Calu3 (cell line): ENCODE measurements around the gene CES2. TPM values are rescaled to one million over a fixed set of nuclear protein-coding genes. Genes with fewer than 3 reads are reported as not detected.
"Not testable (repeated sequence)": the region's sequence is repeated elsewhere in the genome, so short reads cannot be mapped to it uniquely, and the experiment has no call there.

Experiments
- BruUV-seq: library from RNA; stranded (reverse); fragments of 400-500 nt; replicated peaks from 2 replicates; lab custom pipeline; 2021; lab: Mats Ljungman, UMichigan
- CTCF ChIA-PET: fragments of 300-600 bp; sonication (Branson Sonifier 250); formaldehyde crosslinking; loops from one replicate; lab custom pipeline; 2022; ENCODE audit warnings: antibody characterized with exemption; lab: Charles Lee
- DNase-seq: peaks from one replicate; pipeline ENCODE4 v3.0.0; 2022
- H3K27ac Mint-ChIP-seq: one replicate; pipeline ENCODE4 v1.8.0; 2022; ENCODE audit warnings: mixed read lengths; ENCODE audit not compliant: unreplicated experiment
- H3K27me3 Mint-ChIP-seq: one replicate; pipeline ENCODE4 v1.8.0; 2022; ENCODE audit warnings: mixed read lengths; ENCODE audit not compliant: unreplicated experiment
- H3K36me3 Mint-ChIP-seq: one replicate; pipeline ENCODE4 v1.8.0; 2022; ENCODE audit warnings: mild to moderate bottlenecking, moderate library complexity, mixed read lengths; ENCODE audit not compliant: insufficient read depth, unreplicated experiment
- H3K4me1 Mint-ChIP-seq: one replicate; pipeline ENCODE4 v1.8.0; 2022; ENCODE audit warnings: mild to moderate bottlenecking, low read depth, mixed read lengths; ENCODE audit not compliant: unreplicated experiment
- H3K4me3 Mint-ChIP-seq: one replicate; pipeline ENCODE4 v1.8.0; 2022; ENCODE audit warnings: mild to moderate bottlenecking, low read depth, moderate library complexity, mixed read lengths; ENCODE audit not compliant: unreplicated experiment
- H3K9me3 Mint-ChIP-seq: one replicate; pipeline ENCODE4 v1.8.0; 2022; ENCODE audit warnings: low read depth, mixed read lengths; ENCODE audit not compliant: unreplicated experiment
- intact Hi-C: fragments of 100-400 bp; cut with micrococcal nuclease; formaldehyde crosslinking; loops from one replicate; pipeline ENCODE4 v1.10.0; 2022; ENCODE audit not compliant: unreplicated experiment
- total RNA-seq: library from RNA; stranded (reverse); gene quantifications from 2 replicates; pipeline ENCODE4 v1.2.3, GENCODE V29; 2022
- TF ChIP-seq, protein P1 (sequence below): fragments of 200-600 bp; IDR thresholded peaks from one replicate; pipeline ENCODE4 v1.8.0; 2022; ENCODE audit warnings: antibody characterized with exemption; ENCODE audit not compliant: unreplicated experiment

Gene CES2
- total RNA-seq, 1 experiment from 2014 or later, result 61.1 TPM

DNA sequence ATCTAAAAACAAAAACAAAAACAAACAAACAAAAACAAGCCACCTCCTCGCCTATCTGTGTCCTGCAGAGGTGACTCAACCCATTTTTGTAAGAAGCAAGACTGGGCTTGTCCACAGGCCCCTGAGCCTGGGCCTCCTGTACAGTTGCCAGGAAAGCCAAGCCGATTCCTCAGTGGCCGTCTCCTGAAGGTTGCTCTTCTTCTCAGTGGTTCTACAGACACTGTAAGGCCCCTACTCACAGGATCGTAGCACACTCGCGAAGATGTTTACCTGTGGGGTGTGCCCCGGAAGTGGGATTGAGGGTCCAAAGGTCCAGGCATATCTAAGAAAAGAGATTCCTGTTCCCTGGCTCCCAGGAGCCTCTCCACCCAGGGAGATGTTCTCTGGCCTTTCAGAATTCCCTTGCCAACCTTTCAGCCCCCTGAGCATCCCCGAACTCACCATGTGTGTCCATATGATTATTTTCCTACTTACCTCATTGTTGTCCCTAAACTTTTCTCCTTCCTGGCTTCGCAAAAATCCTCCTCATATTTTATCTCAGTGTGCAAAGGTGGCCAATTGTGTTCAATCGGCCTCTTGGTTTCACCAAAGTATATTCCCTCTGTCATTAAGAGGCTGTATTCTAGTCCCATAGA lies 18.3 kb downstream of the CES2 start:
- Mint-ChIP-seq H3K27ac (peak overlapping the region; percentile 42), H3K36me3 (peaks cover 4% of the 10 kb centered on the region), H3K27me3 (peaks cover 27% of the 10 kb centered on the region), H3K4me3 (peak overlapping the region; percentile 38), H3K4me1 (peaks cover 11% of the 10 kb centered on the region), H3K9me3 (no peaks in the 10 kb centered on the region)
- TF ChIP-seq, protein P1, sequence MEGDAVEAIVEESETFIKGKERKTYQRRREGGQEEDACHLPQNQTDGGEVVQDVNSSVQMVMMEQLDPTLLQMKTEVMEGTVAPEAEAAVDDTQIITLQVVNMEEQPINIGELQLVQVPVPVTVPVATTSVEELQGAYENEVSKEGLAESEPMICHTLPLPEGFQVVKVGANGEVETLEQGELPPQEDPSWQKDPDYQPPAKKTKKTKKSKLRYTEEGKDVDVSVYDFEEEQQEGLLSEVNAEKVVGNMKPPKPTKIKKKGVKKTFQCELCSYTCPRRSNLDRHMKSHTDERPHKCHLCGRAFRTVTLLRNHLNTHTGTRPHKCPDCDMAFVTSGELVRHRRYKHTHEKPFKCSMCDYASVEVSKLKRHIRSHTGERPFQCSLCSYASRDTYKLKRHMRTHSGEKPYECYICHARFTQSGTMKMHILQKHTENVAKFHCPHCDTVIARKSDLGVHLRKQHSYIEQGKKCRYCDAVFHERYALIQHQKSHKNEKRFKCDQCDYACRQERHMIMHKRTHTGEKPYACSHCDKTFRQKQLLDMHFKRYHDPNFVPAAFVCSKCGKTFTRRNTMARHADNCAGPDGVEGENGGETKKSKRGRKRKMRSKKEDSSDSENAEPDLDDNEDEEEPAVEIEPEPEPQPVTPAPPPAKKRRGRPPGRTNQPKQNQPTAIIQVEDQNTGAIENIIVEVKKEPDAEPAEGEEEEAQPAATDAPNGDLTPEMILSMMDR, result no peak
- no peak for DNase-seq
- BruUV-seq, result no TSS peak
- CTCF ChIA-PET, result interaction anchor here (0.6 to 1.6 kb wide), 15 partner anchors 10 to 1690 kb away, joined by 3 to 9 read pairs (median 4); partner anchors contain the start of genes ELMO3, FBXL8, NOL3 and PLEKHG4
- intact Hi-C loops, result loop anchor here (2.0 kb wide), 1 partner anchor 561 kb away; no protein-coding TSS in a partner anchor

- H3K4me1 Mint-ChIP-seq, result peaks cover 9% of the 10 kb centered on the region
- CTCF ChIA-PET, result interaction anchor here (0.6 to 1.6 kb wide), 16 partner anchors 10 to 1690 kb away, joined by 3 to 9 read pairs (median 4); partner anchors contain the start of genes ELMO3, FBXL8, NOL3 and PLEKHG4
- DNase-seq, result peak; percentile 88
- intact Hi-C loops, result loop anchor here (2.0 kb wide), 1 partner anchor 561 kb away; no protein-coding TSS in a partner anchor
- H3K27me3 Mint-ChIP-seq, result peaks cover 27% of the 10 kb centered on the region
- H3K9me3 Mint-ChIP-seq, result no peaks in the 10 kb centered on the region
- H3K27ac Mint-ChIP-seq, result peak overlapping the region; percentile 42
- H3K36me3 Mint-ChIP-seq, result no peaks in the 10 kb centered on the region
- BruUV-seq, result no TSS peak
- H3K4me3 Mint-ChIP-seq, result peak overlapping the region; percentile 38
- TF ChIP-seq, protein P1, result peak; percentile 74
These were observed 18.9 kb downstream of the CES2 start for GRCh38 chr16:66954097-66954659.

DNA sequence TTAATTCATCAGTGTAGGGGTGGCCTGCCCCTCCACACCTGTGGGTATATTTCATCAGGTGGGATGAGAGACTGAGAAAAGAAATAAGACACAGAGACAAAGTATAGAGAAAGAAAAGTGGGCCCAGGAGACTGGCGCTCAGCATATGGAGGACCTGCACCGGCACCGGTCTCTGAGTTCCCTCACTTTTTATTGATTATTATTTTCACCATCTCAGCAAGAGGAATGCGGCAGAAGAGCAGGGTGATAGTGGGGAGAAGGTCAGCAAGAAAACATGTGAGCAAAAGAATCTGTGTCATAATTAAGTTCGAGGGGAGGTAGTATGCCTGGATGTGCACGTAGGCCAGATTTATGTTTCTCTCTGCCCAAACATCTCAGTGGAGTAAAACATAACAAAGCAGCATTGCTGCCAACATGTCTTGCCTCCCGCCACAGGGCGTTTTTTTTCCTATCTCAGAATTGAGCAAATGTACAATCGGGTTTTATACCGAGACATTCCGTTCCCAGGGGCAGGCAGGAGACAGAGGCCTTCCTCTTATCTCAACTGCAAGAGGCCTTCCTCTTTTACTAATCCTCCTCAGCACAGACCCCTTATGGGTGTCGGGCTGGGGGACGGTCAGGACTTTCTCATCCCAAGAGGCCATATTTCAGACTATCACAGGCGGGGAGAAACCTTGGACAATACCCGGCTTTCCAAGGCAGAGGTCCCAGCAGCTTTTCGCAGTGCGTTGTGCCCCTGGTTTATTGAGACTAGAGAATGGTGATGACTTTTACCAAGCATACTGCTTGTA lies 20.2 kb downstream of the CES2 start:
- H3K9me3 Mint-ChIP-seq, H3K27ac Mint-ChIP-seq, CTCF ChIA-PET, H3K4me1 Mint-ChIP-seq, BruUV-seq, H3K36me3 Mint-ChIP-seq, DNase-seq, H3K4me3 Mint-ChIP-seq: not testable (repeated sequence)
- H3K27me3 Mint-ChIP-seq, result peaks cover 30% of the 10 kb centered on the region
- intact Hi-C loops, result loop anchor here (2.0 kb wide), 1 partner anchor 559 kb away; no protein-coding TSS in a partner anchor

DNA sequence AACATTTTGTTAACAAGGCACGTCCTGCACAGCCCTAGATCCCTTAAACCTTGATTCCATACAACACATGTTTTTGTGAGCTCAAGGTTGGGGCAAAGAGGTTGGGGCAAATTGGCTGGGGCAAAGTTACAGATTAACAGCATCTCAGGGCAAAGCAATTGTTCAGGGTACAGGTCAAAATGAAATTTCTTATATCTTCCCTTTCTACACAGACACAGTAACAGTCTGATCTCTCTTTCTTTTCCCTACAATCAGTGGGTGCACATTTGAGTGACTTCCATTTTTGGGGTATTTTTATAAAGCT lies 20.8 kb downstream of the CES2 start:
- intact Hi-C loops, result not testable (repeated sequence)

More for the DNA sequence above, 20.8 kb downstream of the CES2 start:
- not testable (repeated sequence) for H3K36me3 Mint-ChIP-seq, H3K4me3 Mint-ChIP-seq, DNase-seq, H3K27ac Mint-ChIP-seq, BruUV-seq, H3K9me3 Mint-ChIP-seq
- Mint-ChIP-seq H3K4me1 (peaks cover 15% of the 10 kb centered on the region), H3K27me3 (peaks cover 34% of the 10 kb centered on the region)
- CTCF ChIA-PET, result interaction anchor here (1.0 kb wide), 1 partner anchor 229 kb away, joined by 4 read pairs; no protein-coding TSS in a partner anchor
